HG02588 (cell line): Measurements from ENCODE around the gene CACNA1G.

ENCODE experiments used
- ATAC-seq: cut with Tn5 transposase; IDR thresholded peaks from one replicate; pipeline ENCODE4 v1.9.1; 2021; ENCODE audit warnings: mild to moderate bottlenecking, moderate library complexity; ENCODE audit not compliant: unreplicated experiment

The CACNA1G gene

GRCh38 chr17:50665838-50666237 lies 105.3 kb downstream of the CACNA1G start:
- ATAC-seq, result no peak

DNA sequence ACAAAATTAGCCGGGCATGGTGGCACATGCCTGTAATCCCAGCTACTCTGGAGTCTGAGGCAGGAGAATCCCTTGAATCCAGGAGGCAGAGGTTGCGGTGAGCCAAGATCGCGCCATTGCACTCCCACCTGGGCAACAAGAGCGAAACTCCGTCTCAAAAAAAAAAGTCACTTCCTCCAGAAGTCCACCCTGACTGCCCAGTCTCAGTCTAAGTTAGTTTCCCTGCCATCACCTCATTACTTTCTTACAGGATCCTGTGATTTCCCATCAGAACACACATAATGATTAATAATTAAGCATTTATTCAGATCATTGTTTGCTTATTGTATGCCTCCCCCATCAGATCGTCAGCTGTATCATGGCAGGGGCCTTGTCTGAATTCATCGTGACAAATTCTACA lies 105.8 kb downstream of the CACNA1G start:
- no peak for ATAC-seq

- ATAC-seq, result no peak
Measured at GRCh38 chr17:50667259-50668024, 106.9 kb downstream of the CACNA1G start.

DNA sequence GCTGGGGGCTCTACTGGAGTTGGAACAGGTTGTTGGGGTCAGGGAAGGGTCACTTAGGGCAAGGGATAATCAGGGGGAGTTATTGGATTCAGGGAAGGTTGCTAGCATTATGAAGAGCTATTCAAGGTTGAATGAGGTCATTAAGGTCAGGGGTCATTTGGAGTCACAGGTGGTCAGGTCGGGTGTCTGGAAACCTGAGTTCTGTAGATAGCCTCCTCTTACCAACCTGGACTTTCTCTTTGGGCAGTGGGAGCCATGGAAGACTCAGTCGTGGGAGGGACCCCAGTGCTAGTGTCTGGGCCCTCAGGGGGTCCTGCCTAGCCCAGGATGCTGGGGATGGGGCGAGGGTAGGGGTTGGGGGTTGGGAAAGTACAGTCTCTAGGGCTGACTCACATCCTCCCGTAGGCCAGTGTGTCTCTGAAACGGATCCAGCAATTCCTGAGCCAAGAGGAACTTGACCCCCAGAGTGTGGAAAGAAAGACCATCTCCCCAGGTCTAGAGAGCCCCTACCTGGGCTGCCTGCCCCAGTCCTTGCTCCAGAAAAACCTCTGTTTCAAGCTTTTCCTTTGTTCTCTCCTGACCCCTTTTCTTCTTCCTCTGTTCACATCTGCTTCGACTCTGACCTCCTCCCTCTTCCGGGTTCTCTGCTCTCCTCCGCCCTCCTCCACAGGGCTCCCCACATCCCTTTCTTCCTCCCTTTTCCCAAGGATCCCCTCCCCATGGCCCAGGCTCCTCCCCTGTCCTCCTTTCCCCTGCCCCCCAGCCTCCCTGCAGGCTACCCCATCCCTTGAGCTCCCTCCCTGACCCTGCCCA lies 107.7 kb downstream of the CACNA1G start:
- ATAC-seq, result no peak

DNA sequence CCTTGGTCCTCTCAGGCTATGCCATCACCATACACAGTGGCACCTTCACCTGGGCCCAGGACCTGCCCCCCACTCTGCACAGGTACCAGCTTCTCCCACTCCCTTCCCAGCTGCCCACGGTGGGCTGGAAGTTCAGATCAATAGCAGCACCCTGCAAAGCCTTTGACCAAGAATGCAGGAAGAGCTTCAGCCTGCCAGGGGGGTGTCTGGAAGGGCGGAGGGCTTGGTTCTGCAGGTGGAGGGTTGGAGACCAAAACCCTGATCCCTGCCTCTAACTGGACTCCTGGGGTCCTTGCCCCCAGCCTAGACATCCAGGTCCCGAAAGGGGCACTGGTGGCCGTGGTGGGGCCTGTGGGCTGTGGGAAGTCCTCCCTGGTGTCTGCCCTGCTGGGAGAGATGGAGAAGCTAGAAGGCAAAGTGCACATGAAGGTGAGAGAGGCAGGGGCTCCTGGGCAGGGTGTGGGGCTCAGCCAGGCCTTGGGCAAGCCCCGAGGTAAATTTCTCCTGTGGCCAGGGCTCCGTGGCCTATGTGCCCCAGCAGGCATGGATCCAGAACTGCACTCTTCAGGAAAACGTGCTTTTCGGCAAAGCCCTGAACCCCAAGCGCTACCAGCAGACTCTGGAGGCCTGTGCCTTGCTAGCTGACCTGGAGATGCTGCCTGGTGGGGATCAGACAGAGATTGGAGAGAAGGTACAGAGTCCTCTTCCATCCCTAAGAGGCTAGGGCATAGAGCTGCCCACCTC lies 108.5 kb downstream of the CACNA1G start:
- ATAC-seq, result no peak

DNA sequence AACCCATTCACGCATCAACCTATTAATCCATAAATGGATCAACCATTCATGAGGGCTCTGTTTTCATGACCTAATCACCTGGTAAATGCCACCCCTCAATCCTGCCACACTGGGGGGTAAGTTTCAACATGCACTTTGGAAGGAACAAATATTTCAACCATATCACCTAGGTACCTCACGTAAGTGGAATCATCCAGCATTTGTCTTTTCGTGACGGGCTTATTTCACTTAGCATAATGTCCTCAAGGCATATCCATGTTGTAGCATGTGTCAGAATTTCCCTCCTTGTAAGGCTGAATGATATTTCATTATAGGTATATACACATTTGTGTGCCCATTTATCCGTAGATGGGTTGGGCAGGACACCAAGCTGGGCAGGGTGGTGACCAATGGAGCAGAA lies 111.6 kb downstream of the CACNA1G start:
- ATAC-seq, result no peak

- ATAC-seq, result no peak
Measured at GRCh38 chr17:50672831-50673551, 112.5 kb downstream of the CACNA1G start.

DNA sequence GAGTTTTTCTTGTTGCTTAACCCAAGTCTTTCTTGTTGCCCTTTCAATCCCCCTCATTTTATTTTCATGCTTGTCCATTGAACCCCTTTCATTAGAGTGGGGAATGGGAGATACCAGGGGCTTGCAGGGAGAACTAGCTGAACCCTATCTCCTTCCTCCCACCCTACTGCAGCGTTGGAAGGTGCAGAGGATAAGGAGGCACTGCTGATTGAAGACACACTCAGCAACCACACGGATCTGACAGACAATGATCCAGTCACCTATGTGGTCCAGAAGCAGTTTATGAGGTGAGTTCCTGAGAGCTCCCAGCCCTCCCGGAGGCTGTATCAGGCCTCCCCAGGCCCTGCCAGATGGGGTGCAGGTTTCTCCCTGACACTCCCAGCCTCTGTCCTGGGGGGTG lies 114.7 kb downstream of the CACNA1G start:
- no peak for ATAC-seq

- no peak for ATAC-seq
Measured at GRCh38 chr17:50675627-50676026, 115.1 kb downstream of the CACNA1G start.

DNA sequence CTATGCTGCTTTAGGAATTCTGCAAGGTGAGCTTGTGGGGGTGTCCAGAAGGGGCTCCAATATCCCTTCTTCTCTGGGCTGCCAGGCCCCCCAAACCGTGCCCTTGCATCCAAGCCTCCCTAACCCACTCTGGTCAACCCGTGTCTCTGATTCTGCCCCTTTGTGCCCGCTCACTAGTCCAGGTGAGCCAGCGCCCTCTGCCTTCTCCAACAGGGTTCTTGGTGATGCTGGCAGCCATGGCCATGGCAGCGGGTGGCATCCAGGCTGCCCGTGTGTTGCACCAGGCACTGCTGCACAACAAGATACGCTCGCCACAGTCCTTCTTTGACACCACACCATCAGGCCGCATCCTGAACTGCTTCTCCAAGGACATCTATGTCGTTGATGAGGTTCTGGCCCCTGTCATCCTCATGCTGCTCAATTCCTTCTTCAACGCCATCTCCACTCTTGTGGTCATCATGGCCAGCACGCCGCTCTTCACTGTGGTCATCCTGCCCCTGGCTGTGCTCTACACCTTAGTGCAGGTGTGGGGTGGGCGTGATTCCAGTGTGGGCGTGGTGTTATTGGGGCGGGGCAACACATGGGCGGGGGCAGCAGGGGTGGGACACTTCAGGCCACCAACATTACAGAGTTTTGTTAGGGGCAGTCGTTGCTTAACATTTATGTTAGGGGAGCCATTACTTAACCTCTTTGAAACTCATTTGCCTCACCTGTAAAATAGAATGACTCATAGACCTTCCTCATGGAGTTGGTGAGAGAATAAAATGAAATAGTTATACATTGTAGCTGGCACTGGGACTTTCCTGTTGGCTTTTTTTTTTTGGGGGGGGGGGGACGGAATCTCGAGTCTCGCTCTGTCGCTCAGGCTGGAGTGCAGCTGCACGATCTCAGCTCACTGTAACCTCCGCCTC lies 115.8 kb downstream of the CACNA1G start:
- no peak for ATAC-seq
